ENCODE data around the gene ZP3.
A peak's percentile ranks its signal among the peaks of the same experiment; 100 is the strongest.
"Not testable (repeated sequence)": the region's sequence is repeated elsewhere in the genome, so short reads cannot be mapped to it uniquely, and the experiment has no call there.

ZP3 gene

GRCh38 chr7:76394957-76395356 lies 29.8 kb upstream of the ZP3 start:
- Histone ChIP-seq H3K27ac (ENCODE audit: low read length) (no peak overlapping the region), H3K36me3 (ENCODE audit: insufficient read depth, low read length) (no peaks in the 10 kb centered on the region), H3K9me3 (ENCODE audit: insufficient read depth, low read length, severe bottlenecking) (no peaks in the 10 kb centered on the region), H3K4me3 (ENCODE audit: low read depth in 1 of 2, low read length in 2 of 2) (no peak overlapping the region), H3K4me2 (ENCODE audit: insufficient read depth, low read length) (no peak overlapping the region), H4K20me1 (ENCODE audit: insufficient read depth, low read length) (no peaks in the 10 kb centered on the region), H3K79me2 (ENCODE audit: insufficient read depth, low read length) (no peaks in the 10 kb centered on the region), H3K9ac (ENCODE audit: low read depth, low read length) (no peak overlapping the region), H2AFZ (ENCODE audit: low read depth, low read length) (no peak overlapping the region), H3K27me3 (ENCODE audit: insufficient read depth, low read length, poor library complexity) (no peaks in the 10 kb centered on the region), H3K4me1 (ENCODE audit: insufficient read depth, low read length) (peaks cover 16% of the 10 kb centered on the region)
- TF ChIP-seq EZH2 (IDR thresholded peaks at IDR 0.05; ENCODE audit: borderline replicate concordance, low read depth, low read length, severe bottlenecking), result no peak
- TF ChIP-seq, protein P1, sequence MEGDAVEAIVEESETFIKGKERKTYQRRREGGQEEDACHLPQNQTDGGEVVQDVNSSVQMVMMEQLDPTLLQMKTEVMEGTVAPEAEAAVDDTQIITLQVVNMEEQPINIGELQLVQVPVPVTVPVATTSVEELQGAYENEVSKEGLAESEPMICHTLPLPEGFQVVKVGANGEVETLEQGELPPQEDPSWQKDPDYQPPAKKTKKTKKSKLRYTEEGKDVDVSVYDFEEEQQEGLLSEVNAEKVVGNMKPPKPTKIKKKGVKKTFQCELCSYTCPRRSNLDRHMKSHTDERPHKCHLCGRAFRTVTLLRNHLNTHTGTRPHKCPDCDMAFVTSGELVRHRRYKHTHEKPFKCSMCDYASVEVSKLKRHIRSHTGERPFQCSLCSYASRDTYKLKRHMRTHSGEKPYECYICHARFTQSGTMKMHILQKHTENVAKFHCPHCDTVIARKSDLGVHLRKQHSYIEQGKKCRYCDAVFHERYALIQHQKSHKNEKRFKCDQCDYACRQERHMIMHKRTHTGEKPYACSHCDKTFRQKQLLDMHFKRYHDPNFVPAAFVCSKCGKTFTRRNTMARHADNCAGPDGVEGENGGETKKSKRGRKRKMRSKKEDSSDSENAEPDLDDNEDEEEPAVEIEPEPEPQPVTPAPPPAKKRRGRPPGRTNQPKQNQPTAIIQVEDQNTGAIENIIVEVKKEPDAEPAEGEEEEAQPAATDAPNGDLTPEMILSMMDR (IDR thresholded peaks at IDR 0.05; ENCODE audit: borderline replicate concordance, extremely low read depth, low read length, poor library complexity, severe bottlenecking), result no peak
- no peak for ATAC-seq (ENCODE audit: insufficient read depth, low read depth)
- no peak for DNase-seq

DNA sequence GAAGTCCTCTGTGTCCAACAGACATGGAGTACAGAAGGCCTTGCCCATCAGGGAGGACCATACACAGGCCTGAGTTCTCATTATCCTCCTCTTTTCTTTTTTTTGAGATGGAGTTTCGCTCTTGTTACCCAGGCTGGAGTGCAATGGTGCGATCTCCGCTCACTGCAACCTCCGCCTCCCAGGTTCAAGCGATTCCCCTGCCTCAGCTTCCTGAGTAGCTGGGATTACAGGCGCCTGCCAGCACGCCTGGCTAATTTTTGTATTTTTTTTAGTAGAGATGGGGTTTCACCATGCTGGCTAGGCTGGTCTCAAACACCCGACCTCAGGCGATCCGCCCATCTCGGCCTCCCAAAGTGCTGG lies 29.2 kb upstream of the ZP3 start:
- H3K36me3 ChIP-seq (ENCODE audit: insufficient read depth, low read length); H3K4me3 ChIP-seq (ENCODE audit: low read depth in 1 of 2, low read length in 2 of 2); H3K4me2 ChIP-seq (ENCODE audit: insufficient read depth, low read length); ATAC-seq (ENCODE audit: insufficient read depth, low read depth); H3K27me3 ChIP-seq (ENCODE audit: insufficient read depth, low read length, poor library complexity); H3K79me2 ChIP-seq (ENCODE audit: insufficient read depth, low read length); H3K9me3 ChIP-seq (ENCODE audit: insufficient read depth, low read length, severe bottlenecking); H3K9ac ChIP-seq (ENCODE audit: low read depth, low read length); DNase-seq; H4K20me1 ChIP-seq (ENCODE audit: insufficient read depth, low read length); H3K27ac ChIP-seq (ENCODE audit: low read length): not testable (repeated sequence)
- Histone ChIP-seq H3K4me1 (ENCODE audit: insufficient read depth, low read length) (peaks cover 16% of the 10 kb centered on the region), H2AFZ (ENCODE audit: low read depth, low read length) (peak overlapping the region; percentile 44; the same call in 1 of the 2 replicates)

DNA sequence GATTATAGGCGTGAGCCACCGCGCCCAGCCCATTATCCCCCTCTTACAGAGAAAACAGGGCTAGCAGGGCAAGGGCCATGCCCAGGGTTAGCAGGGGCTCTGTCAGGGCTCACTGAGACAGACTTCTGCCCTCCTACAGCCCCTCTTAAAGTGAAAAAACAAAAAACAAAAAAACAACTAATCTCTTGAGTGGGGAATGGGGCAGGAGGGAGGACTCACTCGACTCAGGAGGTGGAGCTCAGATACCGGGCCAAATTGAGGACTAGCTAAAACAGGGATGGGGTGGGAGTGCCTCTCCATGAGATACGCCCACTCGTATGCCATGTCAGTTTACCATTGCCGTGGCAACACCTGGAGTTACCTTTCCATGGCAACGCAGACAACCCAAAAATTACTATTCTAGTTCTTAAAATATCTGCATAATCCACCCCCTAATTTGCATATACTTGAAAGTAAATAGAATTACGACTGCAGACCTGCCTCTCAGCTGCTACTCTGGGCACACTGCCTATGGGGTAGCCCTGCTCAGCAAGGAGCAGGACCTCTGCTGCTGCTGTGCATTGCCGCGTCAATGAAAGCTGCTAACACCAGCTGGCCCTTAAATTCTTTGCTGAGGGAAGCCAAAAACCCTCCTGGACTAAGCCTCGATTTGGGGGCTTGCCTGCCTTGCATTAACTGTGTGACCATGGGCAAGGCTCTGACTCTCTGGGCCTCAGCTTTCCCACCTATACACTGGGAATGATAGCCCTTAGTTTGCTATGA lies 28.6 kb upstream of the ZP3 start:
- no peak overlapping the region for H3K4me2 ChIP-seq (ENCODE audit: insufficient read depth, low read length)
- TF ChIP-seq, protein P1 (IDR thresholded peaks at IDR 0.05; ENCODE audit: borderline replicate concordance, extremely low read depth, low read length, poor library complexity, severe bottlenecking), result no peak
- TF ChIP-seq EZH2 (IDR thresholded peaks at IDR 0.05; ENCODE audit: borderline replicate concordance, low read depth, low read length, severe bottlenecking), result no peak
- H3K4me1 ChIP-seq (ENCODE audit: insufficient read depth, low read length), result peaks cover 16% of the 10 kb centered on the region
- H3K27me3 ChIP-seq (ENCODE audit: insufficient read depth, low read length, poor library complexity), result no peaks in the 10 kb centered on the region
- H4K20me1 ChIP-seq (ENCODE audit: insufficient read depth, low read length), result no peaks in the 10 kb centered on the region
- no peak overlapping the region for H3K9ac ChIP-seq (ENCODE audit: low read depth, low read length)
- no peak overlapping the region for H2AFZ ChIP-seq (ENCODE audit: low read depth, low read length)
- H3K79me2 ChIP-seq (ENCODE audit: insufficient read depth, low read length), result no peaks in the 10 kb centered on the region
- H3K4me3 ChIP-seq (ENCODE audit: low read depth in 1 of 2, low read length in 2 of 2), result no peak overlapping the region
- DNase-seq (no peak), ATAC-seq (ENCODE audit: insufficient read depth, low read depth) (no peak)
- H3K36me3 ChIP-seq (ENCODE audit: insufficient read depth, low read length), result no peaks in the 10 kb centered on the region
- no peak overlapping the region for H3K27ac ChIP-seq (ENCODE audit: low read length)
- H3K9me3 ChIP-seq (ENCODE audit: insufficient read depth, low read length, severe bottlenecking), result no peaks in the 10 kb centered on the region

DNA sequence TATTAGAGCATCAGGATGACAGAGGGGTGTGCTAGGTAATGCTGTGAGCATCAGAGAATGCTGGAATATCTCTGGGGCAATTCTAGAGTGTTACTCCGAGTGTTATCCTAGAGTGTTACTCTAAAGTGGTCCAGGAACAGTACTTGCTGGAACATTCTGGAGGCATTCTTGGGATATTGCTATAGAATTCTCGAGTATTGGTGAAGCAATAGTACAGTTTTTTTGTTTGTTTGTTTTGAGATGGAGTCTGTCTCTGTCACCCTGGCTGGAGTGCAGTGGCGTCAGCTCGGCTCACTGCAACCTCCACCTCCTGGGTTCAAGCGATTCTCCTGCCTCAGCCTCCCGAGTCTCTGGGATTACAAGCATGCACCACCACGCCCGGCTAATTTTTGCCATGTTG lies 27.9 kb upstream of the ZP3 start:
- no peak overlapping the region for H3K4me3 ChIP-seq (ENCODE audit: low read depth in 1 of 2, low read length in 2 of 2)
- DNase-seq, result no peak
- no peaks in the 10 kb centered on the region for H3K9me3 ChIP-seq (ENCODE audit: insufficient read depth, low read length, severe bottlenecking)
- H3K4me2 ChIP-seq (ENCODE audit: insufficient read depth, low read length), result no peak overlapping the region
- peaks cover 16% of the 10 kb centered on the region for H3K4me1 ChIP-seq (ENCODE audit: insufficient read depth, low read length)
- no peaks in the 10 kb centered on the region for H4K20me1 ChIP-seq (ENCODE audit: insufficient read depth, low read length)
- no peak overlapping the region for H3K27ac ChIP-seq (ENCODE audit: low read length)
- no peak for TF ChIP-seq EZH2 (IDR thresholded peaks at IDR 0.05; ENCODE audit: borderline replicate concordance, low read depth, low read length, severe bottlenecking)
- TF ChIP-seq, protein P1 (IDR thresholded peaks at IDR 0.05; ENCODE audit: borderline replicate concordance, extremely low read depth, low read length, poor library complexity, severe bottlenecking), result no peak
- H3K27me3 ChIP-seq (ENCODE audit: insufficient read depth, low read length, poor library complexity), result no peaks in the 10 kb centered on the region
- no peak overlapping the region for H3K9ac ChIP-seq (ENCODE audit: low read depth, low read length)
- ATAC-seq (ENCODE audit: insufficient read depth, low read depth), result no peak
- H3K79me2 ChIP-seq (ENCODE audit: insufficient read depth, low read length), result no peaks in the 10 kb centered on the region
- H3K36me3 ChIP-seq (ENCODE audit: insufficient read depth, low read length), result no peaks in the 10 kb centered on the region
- H2AFZ ChIP-seq (ENCODE audit: low read depth, low read length), result no peak overlapping the region
